Esophagus squamous epithelium (tissue), 5 donors: ENCODE results near the gene CTSW. TPM values are rescaled to one million over a fixed set of nuclear protein-coding genes. Genes with fewer than 3 reads are reported as not detected.

Experiments used
- DNase-seq: peaks from one replicate; lab custom pipeline; 2025; lab: John Stamatoyannopoulos, UW
- H3K27ac ChIP-seq, 4 donors: fragments of 200-600 bp; sonication (generic); one replicate each; pipeline ENCODE4 v1.5.1; 2016 to 2019; ENCODE audit warnings: mild to moderate bottlenecking in 1 of 4
- H3K27me3 ChIP-seq, 4 donors: fragments of 200-600 bp; sonication (generic); 1 replicate in 3 of 4; 2 replicates in 1 of 4; pipeline versions ENCODE4 v1.5.1 to v1.6.0; 2017 to 2021; ENCODE audit warnings: antibody characterized with exemption in 1 of 4
- H3K36me3 ChIP-seq, 3 donors: fragments of 200-600 bp; sonication (generic); one replicate each; pipeline ENCODE4 v1.5.1; 2016 to 2019
- H3K4me1 ChIP-seq, 3 donors: fragments of 200-600 bp; sonication (generic); one replicate each; pipeline ENCODE4 v1.5.1; 2017 to 2019
- H3K4me3 ChIP-seq, 4 donors: fragments of 200-600 bp; sonication (generic); 1 replicate in 3 of 4; 2 replicates in 1 of 4; pipeline ENCODE4 v1.5.1; 2016 to 2019; ENCODE audit warnings: mild to moderate bottlenecking in 2 of 4, moderate library complexity in 1 of 4
- H3K9me3 ChIP-seq, 3 donors: fragments of 200-600 bp; sonication (generic); one replicate each; pipeline ENCODE4 v1.5.1; 2016 to 2019
- CTCF ChIP-seq, 6 experiments: fragments of 450-650 bp in 4 of 6; fragments of 200-600 bp in 2 of 6; sonication (generic) in 2 of 6; IDR thresholded peaks; one replicate each; pipeline ENCODE4 v1.5.1; 2016 to 2019; ENCODE audit warnings: antibody characterized with exemption in 6 of 6, mild to moderate bottlenecking in 4 of 6, moderate library complexity in 4 of 6
- POLR2A ChIP-seq, 4 donors: fragments of 450-650 bp; IDR thresholded peaks; one replicate each; pipeline ENCODE4 v1.6.1; 2017; ENCODE audit warnings: antibody characterized with exemption in 4 of 4, mild to moderate bottlenecking in 4 of 4, moderate library complexity in 3 of 4
- WGBS, 2 donors: methylation state at CpG; one replicate each; pipeline ENCODE4 v1.1.5; 2018; 5-methylcytosine and 5-hydroxymethylcytosine counted together
- intact Hi-C: fragments of 100-400 bp; cut with DNase I; formaldehyde crosslinking; loops from one replicate; pipeline ENCODE4 v1.15.0; 2022
- total RNA-seq, 4 donors: library from RNA; depleted of rRNA; stranded (reverse); fragments of >200 nt; gene quantifications; one replicate each; pipeline ENCODE4 v1.1.0, GENCODE V29; 2016
- donor health status: DM: yes; HTN: yes; CAD: no.

The CTSW gene
- total RNA-seq, 4 donors from 2014 or later, result 0.21 to 3.6 (median 1.8) TPM

- H3K27me3 ChIP-seq, result peaks cover 0 to 2% (median 0%) of the 10 kb centered on the region in 4 donors
- peaks cover 45 to 76% (median 45%) of the 10 kb centered on the region in 3 donors for H3K4me1 ChIP-seq
- peaks cover 0 to 23% (median 0%) of the 10 kb centered on the region in 3 donors for H3K36me3 ChIP-seq
- no peak for DNase-seq
- H3K9me3 ChIP-seq, result no peaks in the 10 kb centered on the region
- peak overlapping the region in 3 of 4 donors; percentile 11 to 54 (median 15) for H3K4me3 ChIP-seq
- peak in 1 of 4 donors; percentile 33 for TF ChIP-seq POLR2A (IDR thresholded peaks at IDR 0.05)
- TF ChIP-seq CTCF (IDR thresholded peaks at IDR 0.05), result no peak
- intact Hi-C loops, result no loop called here
- WGBS, 2 donors, result 58 to 83% methylated on average over 6 to 11 of the region's 16 CpGs
- peak overlapping the region; percentile 68 to 98 (median 97) for H3K27ac ChIP-seq
Observed at GRCh38 chr11:65894034-65894591, 14.5 kb downstream of the CTSW start.

GRCh38 chr11:65895482-65895981 is 15.9 kb downstream of the CTSW start:
- WGBS, 2 donors, result 74 to 75% methylated on average over 5 of the region's 5 CpGs
- H3K27me3 ChIP-seq, result peaks cover 0 to 11% (median 0%) of the 10 kb centered on the region in 4 donors
- H3K4me1 ChIP-seq, result peaks cover 39 to 76% (median 41%) of the 10 kb centered on the region in 3 donors
- no peaks in the 10 kb centered on the region for H3K9me3 ChIP-seq
- intact Hi-C loops, result no loop called here
- H3K36me3 ChIP-seq, result peaks cover 0 to 23% (median 0%) of the 10 kb centered on the region in 3 donors
- no peak overlapping the region for H3K27ac ChIP-seq
- no peak for DNase-seq
- no peak for TF ChIP-seq CTCF (IDR thresholded peaks at IDR 0.05)
- TF ChIP-seq POLR2A (IDR thresholded peaks at IDR 0.05), result no peak
- no peak overlapping the region for H3K4me3 ChIP-seq

GRCh38 chr11:65896034-65896999 is 16.7 kb downstream of the CTSW start:
- H3K9me3 ChIP-seq, result no peaks in the 10 kb centered on the region
- DNase-seq, result no peak
- 80 to 91% methylated on average over 7 to 8 of the region's 14 CpGs for WGBS, 2 donors
- no peak for TF ChIP-seq CTCF (IDR thresholded peaks at IDR 0.05)
- no peak for TF ChIP-seq POLR2A (IDR thresholded peaks at IDR 0.05)
- H3K27ac ChIP-seq, result no peak overlapping the region
- intact Hi-C loops, result no loop called here
- peaks cover 36 to 75% (median 38%) of the 10 kb centered on the region in 3 donors for H3K4me1 ChIP-seq
- peaks cover 0 to 11% (median 0%) of the 10 kb centered on the region in 4 donors for H3K27me3 ChIP-seq
- H3K36me3 ChIP-seq, result peaks cover 0 to 23% (median 0%) of the 10 kb centered on the region in 3 donors
- no peak overlapping the region for H3K4me3 ChIP-seq

GRCh38 chr11:65897020-65897471 is 17.4 kb downstream of the CTSW start:
- peaks cover 0 to 22% (median 0%) of the 10 kb centered on the region in 3 donors for H3K36me3 ChIP-seq
- no peak for DNase-seq
- H3K4me1 ChIP-seq, result peaks cover 29 to 74% (median 31%) of the 10 kb centered on the region in 3 donors
- TF ChIP-seq CTCF (IDR thresholded peaks at IDR 0.05) (no peak), POLR2A (IDR thresholded peaks at IDR 0.05) (no peak)
- intact Hi-C loops, result no loop called here
- H3K4me3 ChIP-seq, result no peak overlapping the region
- peaks cover 0 to 11% (median 0%) of the 10 kb centered on the region in 4 donors for H3K27me3 ChIP-seq
- H3K27ac ChIP-seq, result no peak overlapping the region
- no peaks in the 10 kb centered on the region for H3K9me3 ChIP-seq
- 53 to 67% methylated on average over 1 to 4 of the region's 4 CpGs for WGBS, 2 donors
